ENCODE data around the gene ATP8A2.

ATP8A2 gene

GRCh38 chr13:25898991-25899390 lies 527.2 kb downstream of the ATP8A2 start:
- no peak for DNase-seq

- DNase-seq = no peak
These were observed 527.7 kb downstream of the ATP8A2 start for GRCh38 chr13:25899464-25899863.

GRCh38 chr13:25899952-25900351 lies 528.2 kb downstream of the ATP8A2 start:
- no peak for DNase-seq

- no peak for DNase-seq
These were observed 529.9 kb downstream of the ATP8A2 start for GRCh38 chr13:25901460-25902376.

- DNase-seq = no peak
These were observed 530.7 kb downstream of the ATP8A2 start for GRCh38 chr13:25902455-25902854.

- no peak for DNase-seq
These were observed 531.1 kb downstream of the ATP8A2 start for GRCh38 chr13:25902891-25903341.

- DNase-seq = no peak
These were observed 533.1 kb downstream of the ATP8A2 start for GRCh38 chr13:25904830-25905229.

- DNase-seq = no peak
These were observed 533.8 kb downstream of the ATP8A2 start for GRCh38 chr13:25905611-25906010.

GRCh38 chr13:25906191-25906661 lies 534.5 kb downstream of the ATP8A2 start:
- no peak for DNase-seq

GRCh38 chr13:25908366-25908765 lies 536.6 kb downstream of the ATP8A2 start:
- DNase-seq = no peak

- no peak for DNase-seq
These were observed 538.5 kb downstream of the ATP8A2 start for GRCh38 chr13:25910243-25910642.

GRCh38 chr13:25910991-25911419 lies 539.2 kb downstream of the ATP8A2 start:
- no peak for DNase-seq

GRCh38 chr13:25912961-25913360 lies 541.2 kb downstream of the ATP8A2 start:
- DNase-seq = no peak

- no peak for DNase-seq
These were observed 544.2 kb downstream of the ATP8A2 start for GRCh38 chr13:25915840-25916518.

GRCh38 chr13:25920277-25920676 lies 548.5 kb downstream of the ATP8A2 start:
- no peak for DNase-seq

- DNase-seq = no peak
These were observed 549.2 kb downstream of the ATP8A2 start for GRCh38 chr13:25920931-25921330.

- no peak for DNase-seq
These were observed 550.6 kb downstream of the ATP8A2 start for GRCh38 chr13:25922376-25922775.

- no peak for DNase-seq
These were observed 551.7 kb downstream of the ATP8A2 start for GRCh38 chr13:25923217-25924085.

GRCh38 chr13:25927363-25927762 lies 555.6 kb downstream of the ATP8A2 start:
- no peak for DNase-seq

GRCh38 chr13:25927932-25928331 lies 556.2 kb downstream of the ATP8A2 start:
- no peak for DNase-seq

- no peak for DNase-seq
These were observed 557.2 kb downstream of the ATP8A2 start for GRCh38 chr13:25928941-25929505.

- DNase-seq = no peak
These were observed 558.0 kb downstream of the ATP8A2 start for GRCh38 chr13:25929816-25930215.
